Nephron (organoid): ENCODE results near the gene PLCL1.

Experiments
- H3K27ac Mint-ChIP-seq, 3 experiments: 2 replicates each; pipeline ENCODE4 v1.8.0; 2020; ENCODE audit warnings: mixed read lengths in 3 of 3, mild to moderate bottlenecking in 2 of 3, moderate library complexity in 1 of 3
- H3K27me3 Mint-ChIP-seq: 2 replicates; pipeline ENCODE4 v1.8.0; 2021; ENCODE audit warnings: low read depth, mild to moderate bottlenecking, moderate library complexity, mixed read lengths
- H3K36me3 Mint-ChIP-seq: 2 replicates; pipeline ENCODE4 v1.8.0; 2020; ENCODE audit warnings: low read depth, mixed read lengths
- H3K4me1 Mint-ChIP-seq: 2 replicates; pipeline ENCODE4 v1.8.0; 2020; ENCODE audit warnings: mixed read lengths
- H3K4me3 Mint-ChIP-seq, 3 experiments: 2 replicates each; pipeline ENCODE4 v1.8.0; 2020; ENCODE audit warnings: mild to moderate bottlenecking in 3 of 3, mixed read lengths in 3 of 3, moderate library complexity in 2 of 3
- H3K9me3 Mint-ChIP-seq: 2 replicates; pipeline ENCODE4 v1.8.0; 2020; ENCODE audit warnings: mixed read lengths
- TF ChIP-seq, protein P1 (sequence below), 3 experiments: fragments of 200-600 bp; sonication (generic); IDR thresholded peaks; one replicate each; pipeline ENCODE4 v1.5.0; 2021; ENCODE audit warnings: antibody characterized with exemption in 3 of 3; ENCODE audit not compliant: unreplicated experiment in 3 of 3

The PLCL1 gene

GRCh38 chr2:197972061-197972460 lies 167.7 kb downstream of the PLCL1 start:
- H3K4me1 Mint-ChIP-seq = peaks cover 32% of the 10 kb centered on the region
- no peak overlapping the region for H3K4me3 Mint-ChIP-seq
- peak overlapping the region; percentile 58 to 89 (median 79) for H3K27ac Mint-ChIP-seq
- H3K9me3 Mint-ChIP-seq = peaks cover 4% of the 10 kb centered on the region
- H3K36me3 Mint-ChIP-seq = no peaks in the 10 kb centered on the region
- TF ChIP-seq, protein P1, sequence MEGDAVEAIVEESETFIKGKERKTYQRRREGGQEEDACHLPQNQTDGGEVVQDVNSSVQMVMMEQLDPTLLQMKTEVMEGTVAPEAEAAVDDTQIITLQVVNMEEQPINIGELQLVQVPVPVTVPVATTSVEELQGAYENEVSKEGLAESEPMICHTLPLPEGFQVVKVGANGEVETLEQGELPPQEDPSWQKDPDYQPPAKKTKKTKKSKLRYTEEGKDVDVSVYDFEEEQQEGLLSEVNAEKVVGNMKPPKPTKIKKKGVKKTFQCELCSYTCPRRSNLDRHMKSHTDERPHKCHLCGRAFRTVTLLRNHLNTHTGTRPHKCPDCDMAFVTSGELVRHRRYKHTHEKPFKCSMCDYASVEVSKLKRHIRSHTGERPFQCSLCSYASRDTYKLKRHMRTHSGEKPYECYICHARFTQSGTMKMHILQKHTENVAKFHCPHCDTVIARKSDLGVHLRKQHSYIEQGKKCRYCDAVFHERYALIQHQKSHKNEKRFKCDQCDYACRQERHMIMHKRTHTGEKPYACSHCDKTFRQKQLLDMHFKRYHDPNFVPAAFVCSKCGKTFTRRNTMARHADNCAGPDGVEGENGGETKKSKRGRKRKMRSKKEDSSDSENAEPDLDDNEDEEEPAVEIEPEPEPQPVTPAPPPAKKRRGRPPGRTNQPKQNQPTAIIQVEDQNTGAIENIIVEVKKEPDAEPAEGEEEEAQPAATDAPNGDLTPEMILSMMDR (IDR thresholded peaks at IDR 0.05; ENCODE audit: unreplicated experiment in 3 of 3) = no peak
- H3K27me3 Mint-ChIP-seq = no peaks in the 10 kb centered on the region

GRCh38 chr2:197972587-197972986 lies 168.2 kb downstream of the PLCL1 start:
- peaks cover 32% of the 10 kb centered on the region for H3K4me1 Mint-ChIP-seq
- H3K36me3 Mint-ChIP-seq = no peaks in the 10 kb centered on the region
- no peak overlapping the region for H3K4me3 Mint-ChIP-seq
- TF ChIP-seq, protein P1 (IDR thresholded peaks at IDR 0.05; ENCODE audit: unreplicated experiment in 3 of 3) = no peak
- H3K27ac Mint-ChIP-seq = peak overlapping the region in 2 of 3 experiments; percentile 40 to 79
- no peaks in the 10 kb centered on the region for H3K27me3 Mint-ChIP-seq
- H3K9me3 Mint-ChIP-seq = peaks cover 4% of the 10 kb centered on the region

GRCh38 chr2:197973772-197974171 lies 169.4 kb downstream of the PLCL1 start:
- H3K36me3 Mint-ChIP-seq = no peaks in the 10 kb centered on the region
- peaks cover 32% of the 10 kb centered on the region for H3K4me1 Mint-ChIP-seq
- no peaks in the 10 kb centered on the region for H3K27me3 Mint-ChIP-seq
- TF ChIP-seq, protein P1 (IDR thresholded peaks at IDR 0.05; ENCODE audit: unreplicated experiment in 3 of 3) = no peak
- H3K9me3 Mint-ChIP-seq = peaks cover 4% of the 10 kb centered on the region
- H3K27ac Mint-ChIP-seq = peak overlapping the region in 1 of 3 experiments; percentile 42
- no peak overlapping the region for H3K4me3 Mint-ChIP-seq

DNA sequence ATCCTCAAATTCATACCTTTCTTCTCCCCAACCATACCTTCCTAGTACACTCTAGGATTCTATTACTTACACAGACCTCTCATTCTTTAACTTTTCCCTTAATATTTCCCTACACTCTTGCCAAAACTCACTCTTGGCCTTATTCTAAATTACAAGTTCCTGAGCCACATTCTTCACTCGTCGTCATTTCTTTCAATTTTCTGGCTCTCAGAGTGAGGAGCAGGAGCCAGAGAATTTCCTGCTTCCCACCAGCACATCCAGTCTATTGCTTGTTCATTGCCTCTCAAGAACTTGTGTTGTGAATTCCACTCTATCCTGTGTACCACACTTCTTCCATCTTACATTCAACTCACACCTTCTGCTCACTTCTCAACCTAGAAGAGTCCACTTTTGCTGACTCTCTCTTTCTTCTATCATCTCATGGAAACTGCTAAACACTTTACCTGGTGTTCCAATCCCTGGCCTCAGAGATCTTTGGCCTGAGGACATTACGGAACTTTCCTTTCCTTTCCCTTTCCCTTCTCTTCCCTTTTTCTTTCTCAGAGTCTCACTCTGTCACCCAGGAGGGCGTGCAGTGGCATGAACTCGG lies 171.6 kb downstream of the PLCL1 start:
- no peak overlapping the region for H3K4me3 Mint-ChIP-seq
- peak overlapping the region in 2 of 3 experiments; percentile 36 to 56 for H3K27ac Mint-ChIP-seq
- no peaks in the 10 kb centered on the region for H3K9me3 Mint-ChIP-seq
- H3K36me3 Mint-ChIP-seq = no peaks in the 10 kb centered on the region
- H3K27me3 Mint-ChIP-seq = no peaks in the 10 kb centered on the region
- H3K4me1 Mint-ChIP-seq = peaks cover 32% of the 10 kb centered on the region
- TF ChIP-seq, protein P1 (IDR thresholded peaks at IDR 0.05; ENCODE audit: unreplicated experiment in 3 of 3) = no peak

DNA sequence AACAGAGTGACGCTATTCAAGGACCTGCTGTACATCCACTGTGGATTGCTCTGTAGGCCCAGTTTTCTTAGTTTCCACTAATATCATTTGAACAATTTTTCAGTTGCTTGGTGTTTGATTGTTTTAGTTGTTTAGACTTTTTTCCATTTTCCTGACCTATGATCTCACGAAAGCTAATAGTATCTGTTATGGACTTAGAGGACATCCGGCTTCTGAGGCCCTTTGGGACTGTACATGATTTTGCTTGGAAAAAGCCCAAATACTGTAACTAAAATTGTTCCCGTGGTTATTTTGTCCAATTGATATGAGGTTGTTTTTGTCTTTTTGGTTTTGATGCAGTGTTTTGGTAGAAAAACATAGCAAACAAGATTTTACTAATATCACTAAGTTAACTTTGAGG lies 174.6 kb downstream of the PLCL1 start:
- peaks cover 15% of the 10 kb centered on the region for H3K4me1 Mint-ChIP-seq
- H3K36me3 Mint-ChIP-seq = no peaks in the 10 kb centered on the region
- no peaks in the 10 kb centered on the region for H3K27me3 Mint-ChIP-seq
- no peak overlapping the region for H3K27ac Mint-ChIP-seq
- H3K4me3 Mint-ChIP-seq = no peak overlapping the region
- TF ChIP-seq, protein P1 (IDR thresholded peaks at IDR 0.05; ENCODE audit: unreplicated experiment in 3 of 3) = no peak
- H3K9me3 Mint-ChIP-seq = no peaks in the 10 kb centered on the region

GRCh38 chr2:197982565-197982964 lies 178.2 kb downstream of the PLCL1 start:
- TF ChIP-seq, protein P1 (IDR thresholded peaks at IDR 0.05; ENCODE audit: unreplicated experiment in 3 of 3) = no peak
- Mint-ChIP-seq H3K27ac (no peak overlapping the region), H3K27me3 (no peaks in the 10 kb centered on the region), H3K4me1 (no peaks in the 10 kb centered on the region), H3K36me3 (no peaks in the 10 kb centered on the region), H3K9me3 (no peaks in the 10 kb centered on the region), H3K4me3 (no peak overlapping the region)
